AG09309 (cell line): Measurements from ENCODE around the gene SLC35F3.

Source experiments
- DNase-seq: peaks from one replicate; pipeline ENCODE4 v3.0.0-alpha.2; 2010; ENCODE audit warnings: low read depth
- H3K4me3 ChIP-seq: 2 replicates; pipeline ENCODE4 v1.5.1; 2011; ENCODE audit warnings: mild to moderate bottlenecking, low read depth, low read length, moderate library complexity; ENCODE audit not compliant: control insufficient read depth
- CTCF ChIP-seq: IDR thresholded peaks from 2 replicates; pipeline ENCODE4 v1.5.1; 2011; ENCODE audit warnings: mild to moderate bottlenecking, low read depth, low read length, inconsistent platforms; ENCODE audit not compliant: insufficient read depth, control insufficient read depth; ENCODE audit errors: missing control alignments

SLC35F3 gene

GRCh38 chr1:233867028-233867427, 37.4 kb upstream of the SLC35F3 start:
- TF ChIP-seq CTCF, result no peak
- no peak overlapping the region for H3K4me3 ChIP-seq
- no peak for DNase-seq

GRCh38 chr1:233868461-233868860, 36.0 kb upstream of the SLC35F3 start:
- DNase-seq, result no peak
- TF ChIP-seq CTCF, result no peak
- no peak overlapping the region for H3K4me3 ChIP-seq

- no peak for TF ChIP-seq CTCF
- DNase-seq, result no peak
These were observed 34.8 kb upstream of the SLC35F3 start for GRCh38 chr1:233869680-233870079.

GRCh38 chr1:233873666-233874065, 30.8 kb upstream of the SLC35F3 start:
- no peak for TF ChIP-seq CTCF
- H3K4me3 ChIP-seq, result no peak overlapping the region
- DNase-seq, result no peak

More at GRCh38 chr1:233869680-233870079, 34.8 kb upstream of the SLC35F3 start:
- H3K4me3 ChIP-seq, result no peak overlapping the region

GRCh38 chr1:233879841-233880240, 24.6 kb upstream of the SLC35F3 start:
- DNase-seq, result no peak

GRCh38 chr1:233883671-233884070, 20.8 kb upstream of the SLC35F3 start:
- TF ChIP-seq CTCF, result no peak
- DNase-seq, result no peak
- H3K4me3 ChIP-seq, result no peak overlapping the region

More at GRCh38 chr1:233879841-233880240, 24.6 kb upstream of the SLC35F3 start:
- no peak for TF ChIP-seq CTCF
- H3K4me3 ChIP-seq, result no peak overlapping the region

- H3K4me3 ChIP-seq, result no peak overlapping the region
- TF ChIP-seq CTCF, result no peak
- DNase-seq, result no peak
These were observed 19.9 kb upstream of the SLC35F3 start for GRCh38 chr1:233884461-233885151.
